Measurements from ENCODE around the gene TAF1D.

Gene TAF1D

GRCh38 chr11:93733474-93733873 lies 7.8 kb downstream of the TAF1D start:
- no peak overlapping the region for H3K4me3 ChIP-seq (ENCODE audit: low read length)
- no peak for DNase-seq (ENCODE audit: low read depth)
- no peak for TF ChIP-seq CTCF (conservative IDR thresholded peaks at IDR 0.05; ENCODE audit: low read depth, low read length)

- no peak for TF ChIP-seq CTCF (conservative IDR thresholded peaks at IDR 0.05; ENCODE audit: low read depth, low read length)
- DNase-seq (ENCODE audit: low read depth): no peak
- H3K4me3 ChIP-seq (ENCODE audit: low read length): no peak overlapping the region
These were observed 8.9 kb downstream of the TAF1D start for GRCh38 chr11:93732237-93732892.

GRCh38 chr11:93730108-93731107 lies 10.9 kb downstream of the TAF1D start:
- no peak overlapping the region for H3K4me3 ChIP-seq (ENCODE audit: low read length)
- no peak for TF ChIP-seq CTCF (conservative IDR thresholded peaks at IDR 0.05; ENCODE audit: low read depth, low read length)
- DNase-seq (ENCODE audit: low read depth): no peak

GRCh38 chr11:93729129-93729616 lies 12.1 kb downstream of the TAF1D start:
- no peak for TF ChIP-seq CTCF (conservative IDR thresholded peaks at IDR 0.05; ENCODE audit: low read depth, low read length)
- no peak for DNase-seq (ENCODE audit: low read depth)
- H3K4me3 ChIP-seq (ENCODE audit: low read length): no peak overlapping the region

GRCh38 chr11:93728792-93729128 lies 12.5 kb downstream of the TAF1D start:
- no peak overlapping the region for H3K4me3 ChIP-seq (ENCODE audit: low read length)
- no peak for TF ChIP-seq CTCF (conservative IDR thresholded peaks at IDR 0.05; ENCODE audit: low read depth, low read length)
- DNase-seq (ENCODE audit: low read depth): no peak

- DNase-seq (ENCODE audit: low read depth): no peak
- TF ChIP-seq CTCF (conservative IDR thresholded peaks at IDR 0.05; ENCODE audit: low read depth, low read length): no peak
These were observed 13.1 kb downstream of the TAF1D start for GRCh38 chr11:93727985-93728791.

More at GRCh38 chr11:93727985-93728791, 13.1 kb downstream of the TAF1D start:
- no peak overlapping the region for H3K4me3 ChIP-seq (ENCODE audit: low read length)
